Left kidney (tissue), 2 donors: Measurements from ENCODE around the gene DAB2IP. TPM values are rescaled to one million over a fixed set of nuclear protein-coding genes. Genes with fewer than 3 reads are reported as not detected.

Experiments used
- DNase-seq: peaks from one replicate; pipeline ENCODE4 v3.0.0-alpha.2; 2013
- polyA plus RNA-seq: library from polyadenylated mRNA; unstranded; fragments of 120-200 nt; gene quantifications from one replicate; pipeline ENCODE4 v1.2.1, GENCODE V29; 2013; ENCODE audit not compliant: insufficient read length

DAB2IP gene
- polyA plus RNA-seq, 1 donor: 42.5 TPM

DNA sequence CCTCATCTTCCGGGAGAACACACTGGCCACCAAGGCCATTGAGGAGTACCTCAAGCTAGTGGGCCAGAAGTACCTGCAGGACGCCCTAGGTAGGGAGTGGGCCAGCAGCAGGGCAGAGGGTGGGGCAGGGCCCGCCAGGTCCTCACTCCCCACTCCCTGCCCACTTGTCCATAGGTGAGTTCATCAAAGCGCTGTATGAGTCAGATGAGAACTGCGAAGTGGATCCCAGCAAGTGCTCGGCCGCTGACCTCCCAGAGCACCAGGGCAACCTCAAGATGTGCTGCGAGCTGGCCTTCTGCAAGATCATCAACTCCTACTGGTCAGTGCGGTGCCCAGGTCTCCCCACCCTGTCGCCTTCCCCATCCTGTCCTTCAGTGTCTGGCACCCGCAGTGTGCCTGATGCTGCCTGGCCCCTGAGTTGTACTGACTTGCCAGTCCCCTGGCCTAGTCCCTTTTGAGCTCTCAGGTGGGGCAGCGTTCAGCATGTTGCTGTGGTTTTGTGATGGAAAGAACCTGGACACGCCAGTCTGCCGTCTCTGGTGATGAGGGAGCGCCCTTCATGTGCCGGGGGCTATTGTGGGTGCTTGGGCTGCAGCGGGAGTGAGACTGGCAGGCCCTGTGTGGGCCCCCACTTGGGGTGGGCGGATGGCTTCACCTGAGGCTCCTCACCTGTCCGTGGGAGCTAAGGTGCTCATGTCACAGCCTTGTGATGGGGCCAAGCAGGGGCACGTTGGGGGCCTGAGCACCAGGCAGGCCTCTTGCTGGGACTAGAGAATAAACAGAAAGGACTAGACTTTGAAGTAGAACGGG, 112.3 kb downstream of the DAB2IP start:
- DNase-seq: no peak

GRCh38 chr9:121764371-121764730, 112.9 kb downstream of the DAB2IP start:
- DNase-seq: no peak

DNA sequence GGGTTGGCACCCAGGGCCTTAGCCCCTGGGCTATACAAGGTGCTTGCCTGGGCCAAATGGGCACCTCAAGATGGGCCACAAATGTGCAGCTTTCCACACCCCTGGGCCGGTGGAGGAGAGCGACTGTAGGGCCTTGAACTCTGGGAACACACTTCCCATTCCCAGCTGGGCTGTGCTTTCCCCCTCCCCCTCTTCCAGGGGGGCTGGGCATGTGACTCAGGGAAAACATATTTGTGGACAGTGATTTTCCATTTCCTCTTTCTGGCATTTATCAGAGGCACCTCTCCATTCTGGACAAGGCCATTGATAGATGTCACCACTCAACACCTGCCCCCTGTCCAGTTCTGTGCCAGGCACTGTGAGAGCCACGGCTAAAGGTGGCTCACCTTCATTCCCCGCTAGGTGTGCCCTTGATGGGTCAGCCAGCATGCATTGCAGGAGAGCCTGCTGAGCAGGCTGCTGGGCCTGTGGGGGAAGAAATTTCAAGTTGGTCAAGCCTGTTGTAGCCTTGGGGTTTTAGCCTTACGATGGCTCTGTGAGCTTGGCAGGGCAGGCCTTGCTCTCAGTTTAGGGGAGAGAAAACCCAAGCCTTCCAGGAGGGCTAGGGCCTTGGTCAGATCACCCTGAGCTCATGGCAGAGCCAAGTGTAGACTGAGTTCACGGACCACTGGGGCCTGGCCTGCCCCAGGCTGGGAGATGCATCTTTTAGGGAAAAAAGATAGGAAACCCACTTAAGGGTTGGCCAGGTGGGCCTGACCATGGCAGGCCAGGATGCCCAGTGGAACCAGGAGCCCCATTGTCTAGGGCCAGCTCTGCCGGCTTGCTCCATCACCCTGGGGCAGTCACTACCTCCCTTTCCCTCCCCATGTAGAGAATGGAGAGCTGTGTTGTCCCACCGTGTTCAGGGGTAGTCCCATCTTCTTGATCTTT, 113.9 kb downstream of the DAB2IP start:
- no peak for DNase-seq

DNA sequence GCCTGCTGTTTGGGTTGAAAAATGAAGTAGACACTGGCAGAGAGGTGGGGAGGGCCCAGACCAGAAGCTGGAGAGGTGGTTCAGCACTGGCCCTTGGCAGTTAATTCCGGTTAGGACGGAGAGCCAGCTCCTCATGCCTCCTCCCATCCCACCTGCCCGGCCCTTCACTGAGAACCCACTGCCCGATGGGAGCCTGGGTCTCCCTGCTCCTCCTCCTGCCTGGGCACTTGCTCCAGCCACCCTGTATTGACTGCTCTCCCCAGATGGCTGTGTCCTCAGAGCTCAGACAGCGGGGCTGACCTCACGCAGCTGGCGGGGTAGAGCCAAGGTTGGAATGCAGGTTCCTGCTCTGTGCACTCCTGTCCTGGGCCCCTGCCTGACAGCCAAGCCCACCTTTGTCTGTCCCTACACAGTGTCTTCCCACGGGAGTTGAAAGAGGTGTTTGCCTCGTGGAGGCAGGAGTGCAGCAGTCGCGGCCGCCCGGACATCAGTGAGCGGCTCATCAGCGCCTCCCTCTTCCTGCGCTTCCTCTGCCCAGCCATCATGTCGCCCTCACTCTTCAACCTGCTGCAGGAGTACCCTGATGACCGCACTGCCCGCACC, 114.7 kb downstream of the DAB2IP start:
- DNase-seq: no peak

DNA sequence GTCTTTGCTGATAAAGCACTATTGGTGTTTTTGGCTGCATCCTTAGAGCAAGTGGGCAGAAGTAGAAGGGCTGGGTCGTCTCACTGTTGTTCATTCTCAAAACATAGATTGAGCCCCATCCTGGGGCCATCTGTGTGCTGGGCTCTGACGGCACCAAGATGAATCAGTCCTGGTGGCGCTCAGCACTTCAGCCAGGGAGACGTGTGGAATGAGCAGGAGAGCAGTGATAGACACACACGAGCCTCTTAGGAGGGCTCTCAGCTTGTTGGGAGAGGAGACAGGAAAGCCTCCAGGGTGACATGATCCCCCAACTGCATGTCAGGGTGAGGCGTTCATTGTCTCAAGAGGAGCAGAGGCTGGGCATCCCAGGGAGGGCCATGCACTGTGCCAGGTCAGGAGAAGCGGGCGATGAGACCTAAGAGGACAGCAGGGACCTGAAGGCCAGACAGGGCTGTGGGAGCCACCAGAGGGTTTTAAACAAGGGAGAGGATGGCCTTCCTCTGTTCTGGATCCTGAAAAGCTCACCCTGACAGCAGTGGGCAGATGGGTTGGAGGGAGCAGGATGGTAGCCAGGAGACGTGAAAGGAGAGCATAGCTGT, 115.8 kb downstream of the DAB2IP start:
- DNase-seq: no peak

GRCh38 chr9:121768416-121769015, 117.1 kb downstream of the DAB2IP start:
- DNase-seq: no peak

DNA sequence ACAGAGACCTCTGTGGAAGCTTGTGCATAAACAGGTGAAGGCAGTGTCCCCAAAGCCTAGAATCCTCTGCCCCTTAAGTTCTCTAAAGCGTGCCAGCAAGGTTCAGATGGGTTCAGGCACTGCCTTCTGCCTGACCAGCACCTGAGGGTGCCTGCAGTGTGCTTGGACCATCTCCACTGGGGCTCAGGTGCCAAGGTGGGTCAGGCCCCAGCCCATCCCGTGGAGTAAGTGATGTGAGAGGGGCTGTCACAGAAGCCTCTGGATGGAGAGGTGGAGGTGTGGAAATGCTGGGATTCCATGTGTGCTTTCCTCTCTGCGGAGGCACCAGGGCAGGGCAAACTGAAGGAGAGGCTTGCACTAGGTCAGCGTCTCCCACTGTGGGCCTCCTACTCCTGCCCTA, 118.5 kb downstream of the DAB2IP start:
- DNase-seq: no peak

DNA sequence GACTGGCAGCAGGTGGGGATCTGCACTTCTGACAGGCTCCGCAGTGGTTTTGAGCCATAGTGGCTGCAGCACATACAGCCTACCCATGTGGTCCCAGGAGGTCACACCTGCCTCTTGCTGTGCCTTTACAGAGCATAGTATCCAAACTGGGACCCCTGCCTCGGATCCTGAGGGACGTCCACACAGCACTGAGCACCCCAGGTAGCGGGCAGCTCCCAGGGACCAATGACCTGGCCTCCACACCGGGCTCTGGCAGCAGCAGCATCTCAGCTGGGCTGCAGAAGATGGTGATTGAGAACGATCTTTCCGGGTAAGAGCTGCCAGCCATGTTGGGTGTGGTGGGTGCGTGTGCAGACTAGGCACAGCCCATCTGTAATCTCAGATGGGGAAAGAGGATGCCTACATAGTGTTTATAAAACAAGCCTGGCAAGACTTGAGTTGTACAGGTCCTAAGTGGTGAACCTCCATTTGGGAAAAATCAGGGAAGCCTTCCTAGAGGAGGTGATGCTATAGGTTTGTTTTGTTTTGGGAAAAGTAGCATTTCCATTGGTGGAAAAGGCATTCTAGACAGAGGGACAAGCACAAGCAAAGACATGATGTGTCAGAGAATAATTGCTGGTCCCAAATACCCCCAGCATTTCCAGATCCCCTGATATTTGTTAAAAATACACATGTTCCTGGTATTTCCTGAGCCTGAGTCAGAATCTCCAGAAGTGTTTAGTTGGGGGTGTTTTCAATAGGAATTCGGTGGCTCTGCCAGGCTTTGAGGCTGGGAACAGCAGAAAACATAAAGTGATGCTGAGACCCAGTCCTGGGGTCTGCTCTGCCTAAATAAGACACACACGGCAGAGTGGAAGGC, 119.2 kb downstream of the DAB2IP start:
- no peak for DNase-seq

GRCh38 chr9:121771418-121771817, 120.0 kb downstream of the DAB2IP start:
- no peak for DNase-seq

GRCh38 chr9:121771851-121772599, 120.6 kb downstream of the DAB2IP start:
- DNase-seq: no peak

- DNase-seq: no peak
Measured at GRCh38 chr9:121772600-121773285, 121.3 kb downstream of the DAB2IP start.

GRCh38 chr9:121773286-121773953, 122.0 kb downstream of the DAB2IP start:
- DNase-seq: no peak

DNA sequence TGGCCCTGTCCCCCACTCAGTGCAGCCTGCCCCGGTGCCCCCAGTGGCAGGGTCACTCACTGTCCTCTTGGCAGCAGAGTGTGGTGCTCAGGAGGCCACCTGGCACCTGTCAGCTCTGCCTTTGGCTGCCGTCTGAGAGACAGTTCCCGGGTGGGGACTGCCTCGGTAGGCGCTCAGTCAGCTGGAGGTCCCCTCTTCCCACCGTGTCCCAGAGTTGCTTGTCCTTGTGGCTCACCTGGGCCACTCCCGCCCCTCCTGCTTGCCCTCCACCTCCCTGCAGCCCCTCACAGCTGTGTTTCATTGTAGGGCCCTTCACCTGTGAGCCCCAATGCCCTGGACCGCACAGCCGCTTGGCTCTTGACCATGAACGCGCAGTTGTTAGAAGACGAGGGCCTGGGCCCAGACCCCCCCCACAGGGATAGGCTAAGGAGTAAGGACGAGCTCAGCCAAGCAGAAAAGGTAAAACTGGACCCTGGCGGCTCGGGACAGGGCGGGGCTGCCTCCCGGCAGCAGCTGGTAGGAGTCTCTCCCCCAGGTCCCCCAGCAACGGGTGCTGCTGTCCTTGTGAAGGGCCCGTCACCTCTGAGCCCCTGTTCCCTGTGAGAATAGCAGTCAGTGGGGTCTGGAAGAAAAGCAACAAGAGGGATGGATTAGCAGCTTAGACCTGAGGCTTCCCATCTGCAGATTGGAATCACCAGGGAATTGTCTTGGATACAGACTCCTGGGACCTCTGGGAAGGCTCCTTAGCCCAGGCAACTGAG, 122.7 kb downstream of the DAB2IP start:
- no peak for DNase-seq

DNA sequence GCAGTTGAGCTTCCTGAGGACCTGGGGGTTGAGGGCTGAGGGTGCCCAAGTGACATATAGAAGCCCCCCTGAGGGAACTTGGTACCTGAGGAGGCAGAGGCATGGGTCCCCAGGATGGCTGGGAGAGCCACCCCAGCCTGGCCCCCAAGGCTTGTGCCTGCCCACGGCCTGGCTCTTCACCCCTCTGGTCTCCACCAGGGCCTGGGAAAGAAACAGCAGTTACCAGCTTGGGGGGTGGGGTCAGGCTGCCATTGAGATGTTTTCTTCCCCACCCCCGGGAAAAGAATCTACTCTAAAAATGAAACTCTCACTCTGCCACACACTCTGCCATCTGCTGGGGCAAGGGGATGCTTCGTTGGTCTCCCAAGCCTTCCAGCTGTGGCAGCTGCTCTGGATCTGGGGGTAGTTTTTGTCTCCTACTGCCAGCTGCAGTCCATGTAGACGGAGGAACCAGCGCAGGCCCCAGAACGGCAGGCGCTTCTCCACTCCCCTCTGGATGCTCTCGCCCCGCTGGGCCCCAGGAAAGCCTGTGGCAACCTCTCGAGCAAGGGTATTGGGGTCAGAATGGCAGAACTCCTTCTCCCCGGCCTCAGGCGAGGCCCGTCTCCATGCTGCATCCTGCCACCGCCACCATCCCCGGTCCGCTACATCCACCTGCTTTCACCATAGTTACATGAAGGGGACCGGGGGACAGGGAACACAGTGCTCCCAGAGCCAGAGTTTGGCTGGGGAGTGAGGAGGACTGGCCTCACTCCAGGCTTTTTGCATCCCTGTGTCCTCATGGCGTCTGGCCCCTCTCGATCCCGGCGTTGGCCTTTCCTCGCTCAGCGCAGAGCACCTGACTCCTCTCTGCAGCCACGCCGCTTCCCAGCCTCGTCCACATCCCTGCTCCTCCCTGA, 123.5 kb downstream of the DAB2IP start:
- DNase-seq: no peak

DNA sequence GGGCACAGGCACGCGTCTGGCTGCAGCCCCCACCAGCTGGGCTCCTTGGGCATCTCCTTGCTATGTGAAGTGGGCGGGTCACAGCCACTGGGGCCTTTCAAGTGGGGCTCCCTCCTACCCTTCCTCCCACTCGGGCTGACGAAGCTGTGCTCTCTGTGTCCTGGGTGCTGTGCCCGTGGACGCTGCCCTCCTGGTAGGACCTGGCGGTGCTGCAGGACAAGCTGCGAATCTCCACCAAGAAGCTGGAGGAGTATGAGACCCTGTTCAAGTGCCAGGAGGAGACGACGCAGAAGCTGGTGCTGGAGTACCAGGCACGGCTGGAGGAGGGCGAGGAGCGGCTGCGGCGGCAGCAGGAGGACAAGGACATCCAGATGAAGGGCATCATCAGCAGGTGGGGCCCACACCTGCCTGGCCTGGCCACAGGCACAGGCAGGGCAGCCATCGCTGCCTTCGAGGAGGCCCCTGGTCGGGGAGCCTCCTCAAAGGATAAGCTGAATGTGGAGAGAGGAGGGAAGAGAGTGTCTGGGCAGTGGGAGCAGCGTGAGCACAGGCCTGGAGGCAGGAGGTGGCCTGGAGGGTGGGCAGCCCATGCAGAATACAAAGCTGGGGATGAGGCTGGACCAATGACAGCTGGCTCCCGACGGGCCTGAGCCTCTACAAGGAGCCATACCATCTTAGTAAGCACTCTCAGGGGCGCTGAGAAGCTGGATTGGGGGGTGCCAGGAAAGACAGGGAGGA, 124.7 kb downstream of the DAB2IP start:
- DNase-seq: no peak
